ENCODE results near the gene PAQR8.

The PAQR8 gene

GRCh38 chr6:52373151-52373690 lies 11.3 kb downstream of the PAQR8 start:
- DNase-seq (ENCODE audit: low spot score) = no peak
- no peak for TF ChIP-seq CTCF (IDR thresholded peaks at IDR 0.05; ENCODE audit: borderline replicate concordance, control extremely low read depth, extremely low read depth, insufficient read depth, missing control alignments)
- in situ Hi-C loops (cut with MboI; ENCODE audit: low sequenced_read_pairs, unreplicated experiment) = no loop called here

- TF ChIP-seq CTCF (IDR thresholded peaks at IDR 0.05; ENCODE audit: borderline replicate concordance, control extremely low read depth, extremely low read depth, insufficient read depth, missing control alignments) = no peak
- no peak for DNase-seq (ENCODE audit: low spot score)
- in situ Hi-C loops (cut with MboI; ENCODE audit: low sequenced_read_pairs, unreplicated experiment) = no loop called here
Measured at GRCh38 chr6:52374247-52374646, 12.3 kb downstream of the PAQR8 start.

- in situ Hi-C loops (cut with MboI; ENCODE audit: low sequenced_read_pairs, unreplicated experiment) = no loop called here
- DNase-seq (ENCODE audit: low spot score) = no peak
- no peak for TF ChIP-seq CTCF (IDR thresholded peaks at IDR 0.05; ENCODE audit: borderline replicate concordance, control extremely low read depth, extremely low read depth, insufficient read depth, missing control alignments)
Measured at GRCh38 chr6:52375780-52376556, 14.0 kb downstream of the PAQR8 start.

- in situ Hi-C loops (cut with MboI; ENCODE audit: low sequenced_read_pairs, unreplicated experiment) = no loop called here
- no peak for TF ChIP-seq CTCF (IDR thresholded peaks at IDR 0.05; ENCODE audit: borderline replicate concordance, control extremely low read depth, extremely low read depth, insufficient read depth, missing control alignments)
- DNase-seq (ENCODE audit: low spot score) = no peak
Measured at GRCh38 chr6:52376763-52377162, 14.8 kb downstream of the PAQR8 start.

DNA sequence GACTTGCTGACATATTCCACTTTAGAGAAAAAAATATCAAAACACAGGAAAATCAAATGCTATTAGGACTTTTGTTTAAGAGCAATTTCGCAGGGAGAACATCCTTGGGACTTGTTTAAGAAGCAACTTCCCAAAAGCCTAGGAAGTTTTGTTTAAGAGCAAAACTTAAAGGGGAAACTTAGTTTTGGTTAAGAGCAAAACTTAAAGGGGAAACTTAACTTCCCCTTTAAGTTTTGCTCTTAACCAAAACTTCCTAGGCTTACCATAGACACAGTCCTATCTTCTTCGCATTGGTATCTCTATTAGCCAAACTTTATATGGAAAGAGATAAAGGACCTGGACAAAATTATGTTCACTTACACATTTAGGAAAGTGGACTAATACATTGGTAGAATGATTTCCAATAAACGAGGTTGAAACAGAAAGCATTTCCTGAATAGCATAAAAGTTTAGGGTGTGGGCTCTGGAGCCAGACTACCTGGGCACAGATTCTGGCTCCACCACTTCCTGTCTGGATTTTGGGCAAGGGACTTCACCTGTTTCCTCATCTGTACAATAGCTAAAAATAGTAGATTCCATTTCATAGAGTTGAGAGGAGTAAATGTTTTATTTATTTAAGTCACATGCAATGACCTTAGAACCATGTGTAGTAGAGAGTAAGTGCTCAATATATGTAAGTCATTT lies 15.7 kb downstream of the PAQR8 start:
- in situ Hi-C loops (cut with MboI; ENCODE audit: low sequenced_read_pairs, unreplicated experiment) = no loop called here
- DNase-seq (ENCODE audit: low spot score) = no peak
- no peak for TF ChIP-seq CTCF (IDR thresholded peaks at IDR 0.05; ENCODE audit: borderline replicate concordance, control extremely low read depth, extremely low read depth, insufficient read depth, missing control alignments)

DNA sequence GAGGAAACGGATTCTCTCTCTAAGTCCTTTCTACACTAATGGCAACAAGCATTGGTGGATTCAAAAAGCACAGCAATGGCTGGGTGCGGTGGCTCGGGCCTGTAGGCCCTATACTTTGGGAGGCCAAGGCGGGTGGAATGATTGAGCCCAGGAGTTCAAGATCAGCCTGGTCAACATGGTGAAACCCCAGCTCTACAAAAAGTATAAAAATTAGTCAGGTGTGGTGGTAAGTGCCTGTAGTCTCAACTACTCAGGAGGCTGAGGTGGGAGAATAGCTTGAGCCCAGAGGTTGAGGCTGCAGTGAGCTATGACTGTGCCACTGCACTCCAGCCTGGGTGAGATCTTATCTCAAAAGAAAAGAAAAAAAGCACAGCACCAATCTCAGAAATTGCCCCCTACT lies 19.3 kb downstream of the PAQR8 start:
- DNase-seq (ENCODE audit: low spot score) = no peak
- TF ChIP-seq CTCF (IDR thresholded peaks at IDR 0.05; ENCODE audit: borderline replicate concordance, control extremely low read depth, extremely low read depth, insufficient read depth, missing control alignments) = no peak
- in situ Hi-C loops (cut with MboI; ENCODE audit: low sequenced_read_pairs, unreplicated experiment) = no loop called here
